Right renal pelvis (tissue), 4 donors: ENCODE measurements around the gene TANK. TPM values are rescaled to one million over a fixed set of nuclear protein-coding genes. Genes with fewer than 3 reads are reported as not detected.
A peak's percentile ranks its signal among the peaks of the same experiment; 100 is the strongest.
"Not testable (repeated sequence)": the region's sequence is repeated elsewhere in the genome, so short reads cannot be mapped to it uniquely, and the experiment has no call there.

Source experiments
- DNase-seq, 4 donors: peaks; one replicate each; pipeline ENCODE4 v3.0.0-alpha.2; 2013; ENCODE audit warnings: low read depth in 4 of 4, low spot score in 3 of 4, missing footprints in 1 of 4
- polyA plus RNA-seq, 4 donors: library from polyadenylated mRNA; unstranded; fragments of 120-200 nt; gene quantifications; one replicate each; pipeline ENCODE4 v1.2.1, GENCODE V29; 2013; ENCODE audit not compliant: insufficient read length in 4 of 4

The TANK gene
- polyA plus RNA-seq, 4 donors: 40.2 to 58.9 (median 52.3) TPM

DNA sequence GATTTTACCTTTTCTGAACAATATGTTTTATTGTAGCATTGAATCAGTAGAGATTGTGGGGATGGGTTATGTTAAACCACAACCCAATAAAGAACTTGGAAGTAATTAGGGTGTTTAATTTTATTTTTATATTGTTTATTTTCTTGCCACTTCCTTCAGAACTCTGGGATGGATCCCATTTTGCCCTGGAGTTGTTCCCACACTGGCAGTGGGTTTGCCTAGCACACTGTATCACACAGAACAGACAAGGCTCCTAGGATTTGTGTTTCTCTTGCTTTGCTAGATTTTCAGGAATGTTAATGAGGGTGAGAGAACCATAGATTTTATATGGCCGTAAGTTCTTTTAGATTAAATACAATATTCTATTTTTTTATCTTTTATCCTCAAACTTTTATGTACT, 59.0 kb downstream of the TANK start:
- no peak for DNase-seq

- no peak for DNase-seq
Observed at GRCh38 chr2:161223139-161223732, 63.0 kb downstream of the TANK start.

- DNase-seq: no peak
Observed at GRCh38 chr2:161228511-161229240, 68.4 kb downstream of the TANK start.

DNA sequence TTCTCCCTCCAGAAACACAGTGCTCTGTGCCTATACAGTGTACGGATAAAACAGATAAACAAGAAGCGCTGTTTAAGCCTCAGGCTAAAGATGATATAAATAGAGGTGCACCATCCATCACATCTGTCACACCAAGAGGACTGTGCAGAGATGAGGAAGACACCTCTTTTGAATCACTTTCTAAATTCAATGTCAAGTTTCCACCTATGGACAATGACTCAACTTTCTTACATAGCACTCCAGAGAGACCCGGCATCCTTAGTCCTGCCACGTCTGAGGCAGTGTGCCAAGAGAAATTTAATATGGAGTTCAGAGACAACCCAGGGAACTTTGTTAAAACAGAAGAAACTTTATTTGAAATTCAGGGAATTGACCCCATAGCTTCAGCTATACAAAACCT, 70.7 kb downstream of the TANK start:
- DNase-seq: no peak

- DNase-seq: no peak
Observed at GRCh38 chr2:161232571-161232970, 72.3 kb downstream of the TANK start.

DNA sequence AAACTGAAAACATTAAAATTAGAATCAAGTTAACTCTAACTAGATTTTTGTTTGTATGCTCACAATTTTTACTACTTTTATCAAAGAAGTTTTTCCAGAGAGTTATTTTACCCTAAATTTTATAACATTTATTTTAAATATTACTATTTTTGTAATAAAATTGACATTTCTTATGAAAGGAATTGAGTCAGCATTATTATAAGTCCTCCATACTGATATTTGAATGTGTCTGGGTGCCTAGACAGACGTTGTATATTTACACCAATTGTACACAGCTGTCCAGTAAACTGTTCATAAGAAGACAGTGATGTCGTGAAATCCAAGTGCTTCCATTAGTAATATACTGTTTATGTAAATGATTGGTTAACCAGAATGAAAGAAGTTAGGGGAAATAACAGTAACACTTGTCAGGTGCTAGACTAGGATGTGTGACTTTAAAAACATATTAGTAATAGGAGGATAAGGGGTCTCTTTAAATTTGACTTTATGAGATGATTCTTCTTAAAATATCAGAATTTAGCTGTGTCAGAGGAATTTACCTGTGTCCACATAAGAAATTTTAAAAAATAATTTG, 73.7 kb downstream of the TANK start:
- DNase-seq: no peak

DNA sequence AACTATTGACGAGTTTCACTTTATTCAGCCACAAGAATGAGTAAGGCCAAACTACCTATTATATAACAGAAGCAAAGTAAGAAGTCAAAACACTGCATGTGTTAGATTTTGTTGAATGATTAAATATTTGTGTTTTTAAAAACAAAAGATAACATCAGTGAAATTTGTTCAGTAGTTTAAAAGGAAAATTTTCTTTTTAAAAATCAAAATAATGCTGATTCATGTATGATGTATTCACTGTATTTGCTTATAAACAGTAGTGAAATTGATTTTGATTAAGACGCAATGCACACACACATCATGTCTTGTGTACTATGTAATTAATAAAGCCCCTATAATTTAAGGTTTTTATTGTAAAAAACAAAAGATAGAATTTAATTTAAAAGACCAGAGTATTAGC, 74.4 kb downstream of the TANK start:
- no peak for DNase-seq

- no peak for DNase-seq
Observed at GRCh38 chr2:161237392-161238264, 77.4 kb downstream of the TANK start.

DNA sequence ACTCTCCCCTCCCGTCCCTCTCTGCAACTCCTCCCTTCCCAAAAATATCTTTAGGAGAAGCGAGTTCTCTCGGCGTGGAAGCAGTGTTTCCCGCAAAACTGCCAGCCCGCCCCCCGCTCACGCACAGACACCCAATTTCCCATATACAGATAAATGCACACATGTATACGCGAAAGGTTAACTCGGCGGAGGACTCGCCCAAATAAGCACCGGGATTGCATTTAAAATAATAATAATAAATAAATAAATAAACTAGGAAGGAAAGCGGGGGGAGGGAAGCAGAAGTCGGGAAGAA, 78.0 kb downstream of the TANK start:
- no peak for DNase-seq

GRCh38 chr2:161238560-161239325, 78.5 kb downstream of the TANK start:
- peak in 1 of 4 donors; percentile 35 for DNase-seq

GRCh38 chr2:161239326-161240109, 79.3 kb downstream of the TANK start:
- DNase-seq: no peak

DNA sequence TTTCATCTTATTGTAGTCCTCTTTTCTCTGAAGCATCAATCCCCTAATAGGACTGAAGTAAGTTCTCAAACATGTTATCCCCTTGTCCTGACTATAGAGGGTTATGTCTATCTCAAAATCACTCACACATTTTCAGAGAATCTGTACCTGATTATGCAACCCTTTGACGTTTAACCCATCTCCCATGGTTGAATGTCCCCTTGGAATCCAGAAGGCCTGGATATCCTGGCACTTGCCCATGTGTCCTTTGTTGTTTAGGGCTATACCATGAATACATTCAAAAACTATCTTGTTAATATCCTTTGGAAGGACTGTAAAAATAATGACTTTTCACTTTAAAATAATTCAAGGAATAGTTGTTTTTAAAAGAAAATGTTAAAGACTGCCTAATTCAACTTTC, 81.7 kb downstream of the TANK start:
- no peak for DNase-seq

- DNase-seq: no peak
Observed at GRCh38 chr2:161243312-161243711, 83.1 kb downstream of the TANK start.

DNA sequence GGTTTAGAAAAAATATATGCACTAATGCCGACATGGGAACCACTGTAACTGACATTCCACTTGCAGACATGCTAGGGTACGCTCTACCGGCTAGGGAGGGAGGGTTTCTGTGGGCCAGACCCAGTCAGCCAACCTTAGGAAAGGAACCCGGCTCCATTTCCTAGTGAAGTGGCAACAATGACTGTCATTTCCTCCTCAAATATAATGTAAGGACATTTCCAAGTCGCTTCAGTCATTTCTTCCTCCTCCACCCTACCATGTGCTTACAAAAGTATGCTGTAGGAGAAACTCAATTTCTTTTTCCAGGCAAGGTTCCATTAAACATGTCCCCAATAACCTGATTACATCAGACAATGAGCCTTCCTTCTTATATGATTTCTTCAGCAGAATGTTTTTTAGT, 83.7 kb downstream of the TANK start:
- DNase-seq: no peak

- DNase-seq: not testable (repeated sequence)
Observed at GRCh38 chr2:161244387-161245260, 84.4 kb downstream of the TANK start.

- DNase-seq: no peak
Observed at GRCh38 chr2:161245261-161245553, 85.0 kb downstream of the TANK start.

DNA sequence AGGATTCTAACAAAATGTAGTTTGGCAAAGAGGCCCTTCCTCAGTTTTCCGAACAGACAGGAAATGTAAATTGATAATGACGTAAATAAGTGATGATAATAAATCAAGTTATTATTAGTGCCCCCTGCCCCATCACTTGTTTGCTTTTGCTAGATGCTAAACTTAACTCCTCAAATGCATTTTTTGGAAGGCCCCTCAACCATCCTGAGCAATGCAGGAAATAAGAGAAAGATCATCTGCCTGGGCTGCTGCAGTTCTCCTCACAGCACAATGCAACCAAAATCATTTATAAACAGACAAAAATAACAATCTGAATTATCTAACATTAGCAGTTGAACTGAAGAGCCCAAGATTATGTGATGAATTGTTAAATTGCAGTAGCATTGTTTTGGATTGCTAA, 85.4 kb downstream of the TANK start:
- DNase-seq: no peak

GRCh38 chr2:161246281-161246680, 86.1 kb downstream of the TANK start:
- DNase-seq: no peak

DNA sequence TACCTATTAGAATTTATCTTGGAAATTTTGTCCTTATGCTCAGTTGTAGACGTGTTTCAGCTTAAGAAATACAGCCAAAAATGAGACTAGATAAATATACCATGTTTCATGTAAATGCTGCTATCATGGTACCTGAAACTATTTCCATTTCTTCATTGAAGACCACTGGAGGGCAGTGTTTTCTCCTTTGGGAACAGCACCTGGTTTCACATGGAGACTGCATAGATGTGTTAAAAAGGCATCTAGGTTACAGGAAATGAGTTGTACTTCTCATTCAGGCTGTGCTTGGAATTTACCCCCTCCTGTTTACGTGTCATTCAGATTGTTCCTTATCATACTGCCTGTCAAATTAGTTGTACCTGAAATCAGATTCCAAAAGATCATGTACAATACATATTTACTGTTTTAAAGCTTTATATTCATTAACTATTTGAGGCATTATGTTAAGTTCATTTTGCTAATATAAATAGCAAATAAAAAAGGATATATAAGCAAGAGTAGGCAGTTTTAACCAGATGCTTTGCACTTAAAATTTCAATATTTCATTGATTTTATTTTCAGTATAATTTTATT, 90.7 kb downstream of the TANK start:
- no peak for DNase-seq
